ENCODE results near the gene TMEM106C.

DNA sequence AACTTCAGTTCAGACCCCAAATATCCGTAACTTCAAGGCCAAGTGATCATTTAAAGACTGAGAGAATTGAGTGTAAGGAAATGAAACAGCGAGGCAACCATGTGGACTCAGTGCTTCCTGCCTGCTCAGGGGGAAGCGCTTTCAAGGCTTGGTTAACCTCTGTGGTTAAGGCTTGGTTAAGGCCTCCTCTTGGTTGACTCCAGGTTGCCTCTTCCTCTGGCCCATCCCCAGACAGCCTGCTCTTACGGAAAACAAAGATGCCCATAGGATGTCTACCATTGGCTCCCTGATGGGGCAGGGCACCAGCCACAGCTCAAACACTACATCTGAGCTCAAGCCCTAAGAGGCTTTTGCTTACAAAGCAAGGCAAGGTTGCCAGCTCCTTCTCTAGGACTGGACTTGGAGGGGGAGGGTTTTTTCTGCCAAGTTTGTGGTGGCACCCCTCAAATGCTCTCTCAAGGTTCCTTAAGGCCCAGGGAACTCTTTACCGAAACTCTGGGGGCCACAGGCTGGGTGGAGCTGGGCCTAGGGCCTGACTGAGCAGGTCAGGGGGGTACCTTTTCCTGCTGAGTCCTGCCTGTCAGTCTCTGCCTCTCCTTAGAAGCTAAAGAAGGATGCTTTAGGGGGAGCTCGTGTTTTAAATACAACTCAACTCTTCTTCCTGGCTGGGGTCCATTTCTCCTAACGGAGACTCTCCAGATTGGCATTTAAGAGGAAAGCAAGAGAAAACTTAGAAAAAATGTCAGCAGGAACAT is 27.1 kb downstream of the TMEM106C start:
- no peak for TF ChIP-seq EZH2 (conservative IDR thresholded peaks at IDR 0.05; ENCODE audit: low read depth, low read length)
- TF ChIP-seq ZNF205 (CRISPR knock-in tag; IDR thresholded peaks at IDR 0.05), result no peak
- no peak for TF ChIP-seq KMT2B (CRISPR knock-in tag; IDR thresholded peaks at IDR 0.05)
- no peak for TF ChIP-seq NFIC (IDR thresholded peaks at IDR 0.05; ENCODE audit: low read length)
- TF ChIP-seq TAF15 (IDR thresholded peaks at IDR 0.05; ENCODE audit: low read depth, low read length, poor library complexity, severe bottlenecking), result no peak
- TF ChIP-seq LRRFIP1 (CRISPR knock-in tag; conservative IDR thresholded peaks at IDR 0.05), result no peak
- no peak for TF ChIP-seq TAF1 (CRISPR knock-in tag; IDR thresholded peaks at IDR 0.05)
- no peak for TF ChIP-seq DPF2 (CRISPR knock-in tag; IDR thresholded peaks at IDR 0.05; ENCODE audit: borderline replicate concordance, low read depth)
- TF ChIP-seq NFRKB (IDR thresholded peaks at IDR 0.05), result no peak
- no peak for TF ChIP-seq KLF16 (CRISPR knock-in tag; IDR thresholded peaks at IDR 0.05)
- TF ChIP-seq FOXK1 (CRISPR knock-in tag; IDR thresholded peaks at IDR 0.05; ENCODE audit: borderline replicate concordance, low read depth), result no peak
- no peak for TF ChIP-seq POLR2A (IDR thresholded peaks at IDR 0.05; ENCODE audit: insufficient read depth in 1 of 2, low read depth in 2 of 2, low read length in 2 of 2)
- TF ChIP-seq ZNF180 (CRISPR knock-in tag; IDR thresholded peaks at IDR 0.05; ENCODE audit: borderline replicate concordance, low read depth), result no peak
- no peak for TF ChIP-seq ZNF274 (CRISPR knock-in tag; IDR thresholded peaks at IDR 0.05)

Data from HepG2 (cell line).